RWPE1 (cell line): ENCODE measurements around the gene FGF2.

Experiments used
- CTCF ChIA-PET: fragments of 350-600 bp; sonication (Branson Sonifier 250); formaldehyde crosslinking; extraction: SDS; loops from one replicate; lab custom pipeline; 2021; lab: Yijun Ruan, JAX
- POLR2A ChIA-PET: fragments of 400-600 bp; formaldehyde crosslinking; extraction: SDS; loops from one replicate; lab custom pipeline; 2020; ENCODE audit warnings: antibody characterized with exemption; ENCODE audit not compliant: low non-redundant PET; lab: Yijun Ruan, JAX
- DNase-seq: peaks from one replicate; pipeline ENCODE4 v3.0.0; 2012; ENCODE audit warnings: low spot score
- H3K27ac ChIP-seq: fragments of 450-650 bp; 2 replicates; pipeline ENCODE4 v1.5.1; 2017
- CTCF ChIP-seq: fragments of 450-650 bp; conservative IDR thresholded peaks from 2 replicates; pipeline ENCODE4 v1.5.1; 2017; ENCODE audit warnings: low read depth, mild to moderate bottlenecking

The FGF2 gene

GRCh38 chr4:122914292-122914904 lies 87.8 kb downstream of the FGF2 start:
- ChIA-PET POLR2A (no interaction called here), CTCF (interaction anchor here (0.6 to 1.8 kb wide), 10 partner anchors 37 to 1122 kb away, joined by 3 to 20 read pairs (median 3); partner anchors contain the start of gene BBS12)
- no peak for DNase-seq
- no peak overlapping the region for H3K27ac ChIP-seq
- TF ChIP-seq CTCF = peak; percentile 49

GRCh38 chr4:122914938-122915337 lies 88.3 kb downstream of the FGF2 start:
- POLR2A ChIA-PET = no interaction called here
- DNase-seq = no peak
- TF ChIP-seq CTCF = no peak

GRCh38 chr4:122917731-122918130 lies 91.1 kb downstream of the FGF2 start:
- ChIA-PET POLR2A (no interaction called here), CTCF (interaction anchor here (0.6 kb wide), 1 partner anchor 103 kb away, joined by 5 read pairs; no protein-coding TSS in a partner anchor)
- DNase-seq = no peak
- no peak overlapping the region for H3K27ac ChIP-seq
- no peak for TF ChIP-seq CTCF

More at GRCh38 chr4:122914938-122915337, 88.3 kb downstream of the FGF2 start:
- H3K27ac ChIP-seq = no peak overlapping the region
- CTCF ChIA-PET = interaction anchor here (0.7 to 1.8 kb wide), 7 partner anchors 38 to 315 kb away, joined by 3 to 20 read pairs (median 3); partner anchors contain the start of gene BBS12

- POLR2A ChIA-PET = no interaction called here
- no peak overlapping the region for H3K27ac ChIP-seq
- TF ChIP-seq CTCF = no peak
- DNase-seq = no peak
- CTCF ChIA-PET = interaction anchor here (2.6 kb wide), 1 partner anchor 162 kb away, joined by 11 read pairs; no protein-coding TSS in a partner anchor
Measured at GRCh38 chr4:122920473-122920872, 93.8 kb downstream of the FGF2 start.

- H3K27ac ChIP-seq = no peak overlapping the region
- ChIA-PET CTCF (interaction anchor here (0.7 to 2.6 kb wide), 2 partner anchors 155 to 163 kb away, joined by 4 to 11 read pairs; no protein-coding TSS in a partner anchor), POLR2A (no interaction called here)
- DNase-seq = no peak
- TF ChIP-seq CTCF = no peak
Measured at GRCh38 chr4:122921300-122921699, 94.7 kb downstream of the FGF2 start.

- POLR2A ChIA-PET = no interaction called here
- H3K27ac ChIP-seq = peak within 1 kb of the TSS; percentile 90
- CTCF ChIA-PET = interaction anchor here (0.5 to 2.6 kb wide), 5 partner anchors 116 to 320 kb away, joined by 3 to 11 read pairs (median 3); no protein-coding TSS in a partner anchor
- no peak for TF ChIP-seq CTCF
- DNase-seq = peak; percentile 57
Measured at GRCh38 chr4:122921971-122922876, 95.6 kb downstream of the FGF2 start, which contains the start of gene NUDT6. Gene NUDT6, minus strand, starts transcription at chr4:122922597. Its CDS starts 25 bp downstream, at chr4:122922572.
